GM18517 (cell line): ENCODE results near the gene CSNK1G1.
"Not testable (repeated sequence)": the region's sequence is repeated elsewhere in the genome, so short reads cannot be mapped to it uniquely, and the experiment has no call there.

Experiments
- ATAC-seq: cut with Tn5 transposase; IDR thresholded peaks from one replicate; pipeline ENCODE4 v1.9.1; 2021; ENCODE audit warnings: mild to moderate bottlenecking, moderate library complexity; ENCODE audit not compliant: unreplicated experiment

The CSNK1G1 gene

DNA sequence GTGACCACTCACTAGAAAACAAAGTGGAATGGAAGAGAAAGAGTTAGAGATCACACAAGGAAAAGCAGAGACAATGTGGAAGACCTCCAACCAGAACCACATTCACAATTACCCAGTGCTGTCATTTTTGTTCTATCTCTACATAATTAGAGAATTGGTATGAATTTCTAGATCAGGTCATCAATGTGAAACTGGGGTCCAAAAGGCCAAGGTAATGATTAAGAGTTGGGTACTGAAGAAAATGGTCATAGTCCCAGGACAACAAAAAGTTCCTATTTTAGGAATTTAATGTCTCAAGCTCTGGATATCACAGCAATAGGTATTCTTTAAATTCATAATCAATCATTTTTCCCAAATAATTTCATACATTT is 108.5 kb downstream of the CSNK1G1 start:
- ATAC-seq: no peak

DNA sequence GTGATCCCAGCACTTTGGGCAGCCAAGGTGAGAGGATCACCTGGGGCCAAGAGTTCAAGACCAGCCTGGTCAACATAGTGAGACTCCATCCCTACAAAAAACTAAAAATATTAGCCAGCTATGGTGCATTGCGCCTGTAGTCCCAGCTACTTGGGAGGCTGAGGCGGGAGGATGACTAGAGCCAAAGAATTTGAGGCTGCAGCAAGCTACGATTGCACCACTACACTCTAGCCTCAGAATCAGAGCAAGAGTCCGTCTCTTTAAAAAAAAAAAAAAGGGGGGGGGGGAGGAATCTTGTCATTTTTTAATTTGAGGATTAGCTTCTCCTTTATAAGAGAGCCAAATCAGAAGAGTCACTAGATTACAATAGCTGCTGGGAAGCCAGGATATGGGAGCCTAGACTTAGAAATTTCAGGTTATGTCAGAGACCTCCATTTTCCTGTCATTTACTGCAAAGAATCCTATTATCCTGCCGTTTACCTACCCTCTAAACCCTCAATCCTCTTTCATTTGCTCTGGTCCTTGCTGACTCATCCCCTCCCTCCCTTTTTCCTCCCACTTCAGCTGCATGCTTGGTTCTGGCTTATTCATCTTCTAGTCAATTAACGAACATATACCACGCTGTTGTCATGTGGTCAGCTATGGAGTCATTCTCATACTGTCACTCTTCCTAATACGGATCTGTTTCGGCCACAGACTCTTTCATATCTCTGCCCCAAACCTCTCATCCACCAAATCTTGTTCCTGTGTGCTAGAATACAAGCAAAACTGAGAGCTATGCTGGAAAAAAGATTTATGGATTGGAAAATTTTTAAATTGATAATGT is 109.4 kb downstream of the CSNK1G1 start:
- ATAC-seq: peak; percentile 80

DNA sequence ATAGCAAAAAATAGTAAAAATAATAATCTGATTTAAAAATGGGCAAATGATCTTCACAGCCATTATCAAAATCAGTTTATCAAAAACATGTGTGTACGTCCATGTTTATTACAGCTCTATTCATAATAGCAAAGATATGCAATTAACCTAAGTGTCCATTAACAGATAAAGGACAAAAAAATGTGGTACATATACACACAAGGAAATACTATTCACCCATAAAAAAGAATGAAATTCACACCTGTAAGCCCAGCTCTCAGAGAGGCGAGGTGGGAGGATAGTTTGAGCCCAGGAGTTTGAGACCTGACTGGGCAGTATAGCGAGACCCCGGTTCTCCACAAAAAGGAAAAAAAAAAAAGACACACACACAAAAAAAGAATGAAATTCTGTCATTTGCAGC is 110.6 kb downstream of the CSNK1G1 start:
- ATAC-seq: no peak

DNA sequence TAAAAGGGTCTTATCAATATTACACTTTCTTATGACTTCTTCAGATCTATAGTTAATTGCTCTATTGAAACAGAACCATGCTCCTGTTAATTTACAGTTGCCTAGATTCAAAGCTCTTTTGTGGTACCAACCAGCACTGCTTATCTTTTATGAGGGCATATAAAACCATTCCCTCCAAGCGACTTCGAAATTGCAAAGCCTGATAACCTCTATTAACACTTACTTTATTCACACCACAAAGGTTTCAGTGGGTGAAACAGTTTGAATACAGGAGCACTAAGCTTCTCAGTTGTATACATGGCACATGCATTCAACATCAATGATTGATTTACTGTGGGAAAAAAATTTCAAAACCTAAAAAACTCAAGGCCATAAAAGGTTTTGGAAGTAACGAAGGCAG is 118.3 kb downstream of the CSNK1G1 start:
- ATAC-seq: no peak

DNA sequence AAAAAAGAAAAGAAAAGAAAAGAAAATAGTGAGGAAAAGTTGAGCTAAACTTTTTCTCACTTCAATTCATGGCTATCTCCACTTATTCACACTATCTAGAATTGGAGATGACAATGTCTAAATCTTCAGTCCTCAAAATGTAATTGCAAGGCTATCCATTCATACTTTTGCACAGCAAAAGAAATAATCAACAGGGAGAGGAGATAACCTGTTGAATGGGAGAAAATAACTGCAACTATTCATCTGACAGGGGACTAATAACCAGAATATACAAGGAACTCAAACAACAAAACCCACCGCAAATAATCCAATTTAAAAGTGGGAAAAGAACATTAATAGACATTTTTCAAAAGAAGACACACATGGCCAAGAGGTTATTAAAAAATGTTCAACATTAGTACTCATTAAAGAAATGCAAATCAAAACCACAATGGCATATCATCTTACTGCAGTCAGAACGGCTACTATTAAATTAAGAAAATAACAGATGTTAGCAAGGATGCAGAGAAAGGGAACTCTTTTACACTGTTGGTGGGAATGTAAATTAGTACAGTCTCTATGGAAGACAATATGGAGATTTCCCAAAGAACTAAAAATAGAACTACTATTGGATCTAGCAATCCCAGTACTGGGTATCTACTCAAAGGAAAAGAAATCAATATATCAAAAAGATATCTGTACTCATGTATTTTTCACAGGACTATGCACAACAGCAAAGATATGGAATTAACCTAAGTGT is 119.6 kb downstream of the CSNK1G1 start:
- ATAC-seq: no peak

DNA sequence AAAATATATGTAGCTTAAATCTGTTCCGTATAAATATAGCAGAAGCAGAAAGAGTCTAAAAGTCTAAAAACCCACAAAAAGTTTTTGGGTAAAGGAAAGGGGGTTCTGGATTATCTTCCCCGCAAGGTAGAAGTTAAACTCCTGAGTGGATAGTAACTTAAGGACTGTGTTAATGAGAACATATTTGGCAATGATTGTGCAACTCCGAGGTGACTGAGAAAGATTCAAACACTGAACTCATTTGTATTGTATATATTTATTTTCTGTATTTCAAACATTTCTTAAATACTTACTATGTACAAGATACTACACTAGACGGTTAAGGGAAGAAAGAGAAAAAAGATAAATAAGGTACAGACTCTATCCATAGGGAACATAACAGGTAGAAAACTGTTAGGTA is 120.4 kb downstream of the CSNK1G1 start:
- ATAC-seq: no peak

DNA sequence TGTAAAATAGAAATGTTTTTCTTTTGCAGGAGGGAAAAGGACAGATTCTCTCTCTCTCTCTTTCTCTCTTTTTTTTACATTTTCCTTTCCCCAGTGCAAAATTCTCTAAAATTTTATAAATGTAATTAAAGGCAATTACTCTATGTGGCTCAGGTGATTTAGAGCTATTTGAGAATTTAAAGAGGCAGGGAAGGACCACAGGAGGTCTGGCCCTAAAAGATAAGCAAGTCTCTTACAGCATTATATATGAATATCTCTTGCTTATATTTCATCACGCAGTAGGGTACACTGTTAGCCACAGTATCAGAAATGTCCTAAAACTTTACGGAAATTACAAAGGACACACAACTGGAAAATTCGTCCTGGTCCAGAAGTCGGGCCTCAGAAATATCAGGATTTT is 122.7 kb downstream of the CSNK1G1 start:
- no peak for ATAC-seq

DNA sequence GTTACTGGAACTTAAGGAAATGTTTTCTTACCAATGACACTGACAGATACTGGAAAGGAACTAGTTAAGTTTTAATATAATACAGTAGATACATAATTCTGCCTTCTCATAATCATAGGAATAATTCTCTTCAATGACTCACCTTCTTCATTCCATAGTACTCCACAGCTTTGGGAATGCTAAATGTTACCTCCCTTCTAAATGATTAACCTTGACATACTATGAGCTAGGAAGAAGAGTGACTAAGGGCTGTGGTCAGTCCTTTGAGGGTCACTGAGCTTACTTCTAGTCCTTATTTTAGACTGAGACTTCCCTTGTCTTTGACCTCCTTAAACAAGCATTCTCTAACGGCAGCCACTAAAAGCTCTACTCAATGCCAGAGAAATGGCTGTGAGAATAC is 123.6 kb downstream of the CSNK1G1 start:
- ATAC-seq: no peak

DNA sequence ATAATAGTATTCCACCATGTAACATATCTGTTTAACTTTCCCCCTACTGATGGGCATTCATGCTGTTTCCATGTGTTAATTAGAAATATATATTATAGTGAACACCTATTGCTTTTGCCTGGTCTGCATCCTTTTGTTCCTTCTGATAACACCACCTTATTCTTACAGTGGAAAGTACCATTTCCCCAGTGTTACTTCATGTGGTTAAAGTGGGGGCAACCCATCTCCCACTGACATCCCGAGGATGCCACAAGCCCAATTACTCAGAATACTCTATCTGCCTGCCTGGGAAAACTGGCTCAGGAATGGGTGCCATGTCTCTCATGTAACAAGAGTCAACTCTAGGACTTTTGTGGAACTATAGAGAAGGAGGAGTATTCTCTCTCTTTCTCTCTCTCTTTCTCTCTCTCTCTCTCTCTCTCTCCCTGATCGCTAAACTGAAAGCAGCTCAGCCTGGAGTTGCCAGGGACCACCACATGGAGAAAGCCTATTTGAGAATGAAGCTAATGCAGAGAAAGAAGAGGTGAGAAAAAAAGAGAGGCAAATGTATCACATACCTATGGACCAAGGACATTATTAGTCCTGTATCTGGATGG is 126.7 kb downstream of the CSNK1G1 start:
- no peak for ATAC-seq

DNA sequence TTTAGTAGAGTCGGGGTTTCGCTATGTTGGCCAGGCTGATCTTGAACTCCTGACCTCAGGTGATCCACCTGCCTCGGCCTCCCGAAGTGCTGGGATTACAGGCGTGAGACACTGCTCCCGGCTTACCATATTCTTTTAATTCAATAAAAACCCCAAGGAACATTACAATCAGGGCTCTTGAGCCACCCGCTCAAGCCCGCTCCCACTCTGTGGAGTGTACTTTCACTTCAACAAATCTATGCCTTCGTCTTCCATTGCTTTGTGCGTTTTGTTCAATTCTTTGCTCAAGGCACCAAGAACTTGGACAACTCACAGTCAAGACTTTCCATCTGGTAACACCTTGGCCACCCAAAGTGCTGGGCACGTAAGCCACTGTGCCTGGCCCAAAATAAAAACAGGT is 130.2 kb downstream of the CSNK1G1 start:
- ATAC-seq: no peak

DNA sequence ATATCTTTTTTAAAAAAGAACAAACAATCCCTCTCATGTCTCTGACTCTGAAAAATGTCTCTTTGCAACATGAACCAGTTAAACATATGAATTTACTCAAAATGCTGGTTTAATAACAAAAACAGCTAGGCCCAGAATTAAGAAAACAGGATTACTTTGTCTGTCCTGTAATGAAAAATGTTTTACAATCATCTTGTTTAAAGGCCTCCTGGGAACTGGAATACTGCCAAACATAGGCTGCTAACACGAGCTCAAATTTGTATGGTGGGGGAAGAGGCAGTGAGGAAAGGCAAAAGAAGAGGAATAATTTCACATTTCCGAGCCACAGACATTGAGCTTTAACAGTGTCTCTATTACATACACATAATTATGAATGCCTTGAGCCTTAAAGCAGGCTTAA is 131.5 kb downstream of the CSNK1G1 start:
- no peak for ATAC-seq

DNA sequence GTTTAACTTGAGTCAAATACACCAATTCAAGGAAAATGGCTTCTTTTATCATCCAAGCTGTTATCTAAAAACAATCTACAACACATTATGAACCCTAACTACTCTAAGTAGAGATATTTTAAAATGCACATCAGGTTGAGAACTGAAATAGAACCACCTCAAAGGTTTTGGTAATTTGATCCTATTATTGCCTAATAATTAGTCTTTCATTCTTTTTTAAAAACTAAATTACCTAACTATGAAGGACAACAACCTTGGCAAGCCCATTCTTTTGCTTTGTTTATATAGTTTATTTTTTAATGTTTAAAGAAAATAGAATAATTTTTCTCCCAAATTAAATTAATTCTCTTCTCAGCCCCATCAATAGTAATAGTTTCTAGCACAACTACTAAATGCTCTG is 132.1 kb downstream of the CSNK1G1 start:
- no peak for ATAC-seq

DNA sequence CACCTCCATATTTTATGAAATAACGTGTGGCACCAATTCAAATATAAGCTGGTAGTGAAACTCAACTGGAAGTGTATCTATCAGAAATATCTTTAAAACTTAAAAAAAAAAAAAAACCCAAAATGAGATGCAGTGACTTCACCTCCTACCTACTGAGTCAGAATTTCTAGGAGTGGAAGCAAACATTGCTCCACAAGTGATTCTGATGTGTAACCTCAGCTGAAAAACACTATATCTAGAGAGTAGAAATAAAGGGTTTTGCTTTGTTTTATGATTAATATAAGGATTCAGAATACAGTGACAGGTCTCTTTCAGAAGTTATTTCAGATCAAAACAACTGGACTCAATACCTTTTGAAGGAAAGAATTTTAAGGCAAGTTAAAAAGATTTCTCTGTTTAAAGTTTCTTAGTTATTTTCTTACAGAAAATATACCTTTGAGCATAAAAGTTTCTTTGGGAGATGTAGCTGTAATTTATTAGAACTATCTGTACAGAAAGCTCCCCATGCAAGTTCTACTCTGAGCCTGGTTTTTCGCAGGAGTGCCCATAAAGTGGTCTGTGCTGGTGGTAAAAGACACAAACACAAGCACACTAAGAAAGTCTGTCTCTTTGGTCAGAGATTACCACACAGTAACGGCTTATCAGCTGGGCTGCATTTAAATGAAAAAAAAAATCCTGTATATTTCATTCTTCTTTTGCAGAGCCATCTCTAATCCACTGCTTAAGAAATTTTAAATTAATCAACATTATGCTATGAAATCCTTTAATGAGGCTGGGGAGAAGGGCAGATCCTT is 133.2 kb downstream of the CSNK1G1 start:
- ATAC-seq: no peak

DNA sequence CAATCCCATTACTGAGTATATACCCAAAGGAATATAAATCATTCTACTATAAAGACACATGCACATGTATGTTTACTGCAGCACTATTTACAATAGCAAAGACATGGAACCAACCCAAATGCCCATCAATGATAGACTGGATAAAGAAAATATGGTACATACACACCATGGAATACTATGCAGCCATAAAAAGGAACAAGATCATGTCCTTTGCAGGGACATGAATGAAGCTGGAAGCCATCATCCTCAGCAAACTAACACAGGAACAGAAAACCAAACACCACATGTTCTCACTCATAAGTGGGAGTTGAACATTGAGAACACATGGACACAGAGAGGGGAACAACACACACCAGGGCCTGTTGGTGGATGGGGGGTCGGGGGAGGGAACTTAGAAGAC is 134.1 kb downstream of the CSNK1G1 start:
- ATAC-seq: not testable (repeated sequence)

DNA sequence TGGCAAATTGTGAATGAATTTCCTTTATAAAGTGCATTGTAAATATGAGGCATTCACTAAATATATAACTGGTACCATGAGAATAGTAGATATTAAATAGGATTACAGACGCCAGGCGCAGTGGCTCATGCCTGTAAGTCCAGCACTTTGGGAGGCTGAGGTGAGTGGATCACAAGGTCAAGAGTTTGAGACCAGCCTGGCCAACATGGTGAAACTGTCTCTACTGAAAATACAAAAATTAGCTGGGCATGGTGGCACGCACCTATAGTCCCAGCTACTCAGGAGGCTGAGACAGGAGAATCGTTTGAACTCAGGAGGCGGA is 138.6 kb downstream of the CSNK1G1 start:
- not testable (repeated sequence) for ATAC-seq

DNA sequence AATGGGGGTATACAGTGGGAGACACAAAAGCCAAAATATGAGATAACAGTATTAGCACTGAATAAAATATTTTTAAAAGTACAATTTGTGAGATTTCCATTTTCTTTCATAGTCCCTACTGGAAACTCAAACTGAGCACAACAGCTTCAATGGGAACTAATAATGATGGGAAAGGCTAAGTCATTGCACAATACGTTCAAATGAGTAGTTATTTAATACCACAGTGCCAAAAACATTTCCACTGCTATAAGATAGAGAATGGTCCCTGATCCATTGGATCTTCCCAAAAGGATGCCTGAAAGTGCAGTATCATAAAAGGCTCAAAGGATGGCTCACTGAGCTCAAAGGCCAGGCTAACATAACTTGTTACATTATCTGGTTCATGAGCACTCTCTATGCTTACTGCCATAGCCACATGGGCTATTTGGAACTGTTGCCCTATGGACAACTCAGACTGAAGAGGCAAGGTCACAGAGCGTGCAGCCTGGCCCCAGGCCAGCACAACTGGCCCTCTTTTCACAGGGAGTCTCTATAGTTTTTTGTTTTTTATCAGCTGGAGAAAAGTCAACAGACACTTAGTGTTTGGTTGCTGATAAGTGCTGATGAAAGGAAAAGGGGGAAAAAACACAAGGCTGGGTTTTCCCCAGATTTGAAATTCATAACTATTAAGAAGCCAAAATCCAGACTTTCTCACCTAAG is 139.1 kb downstream of the CSNK1G1 start:
- no peak for ATAC-seq

DNA sequence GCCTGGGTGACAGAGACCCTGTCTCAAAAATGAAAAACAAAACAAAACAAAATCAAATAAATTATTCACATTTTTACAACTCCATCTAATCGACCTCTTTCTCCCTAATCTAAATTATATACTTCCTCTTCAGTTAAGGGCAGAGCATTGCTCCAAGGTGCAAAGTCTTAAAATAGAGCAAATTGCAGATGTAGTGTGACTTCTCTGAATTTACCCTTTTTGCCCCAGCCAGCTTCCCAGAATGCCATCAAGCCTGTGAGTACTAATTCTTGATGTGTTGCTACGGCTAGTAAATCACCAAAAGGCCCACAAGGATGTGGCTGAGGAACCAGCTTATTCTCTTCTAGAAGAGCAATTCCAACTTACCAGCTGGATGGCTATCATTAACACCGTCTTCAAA is 139.8 kb downstream of the CSNK1G1 start:
- ATAC-seq: no peak

DNA sequence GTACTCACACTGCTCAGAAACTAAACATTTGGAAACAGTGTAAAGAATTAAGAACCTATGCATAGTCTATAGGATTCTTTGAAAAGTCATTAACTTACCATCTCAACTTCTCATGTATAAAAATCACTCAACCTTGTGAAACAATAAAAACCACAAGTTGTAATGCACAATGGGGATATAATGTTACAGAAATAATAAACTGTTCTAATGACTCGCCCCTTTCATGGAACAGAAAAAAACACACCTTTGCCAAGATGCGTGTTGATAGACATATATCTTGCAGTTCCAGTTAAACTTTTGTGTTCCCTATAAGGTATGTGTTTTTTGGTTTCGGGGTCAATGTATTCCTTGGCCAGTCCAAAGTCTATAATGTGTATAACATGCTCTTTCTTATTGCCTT is 142.3 kb downstream of the CSNK1G1 start:
- no peak for ATAC-seq

DNA sequence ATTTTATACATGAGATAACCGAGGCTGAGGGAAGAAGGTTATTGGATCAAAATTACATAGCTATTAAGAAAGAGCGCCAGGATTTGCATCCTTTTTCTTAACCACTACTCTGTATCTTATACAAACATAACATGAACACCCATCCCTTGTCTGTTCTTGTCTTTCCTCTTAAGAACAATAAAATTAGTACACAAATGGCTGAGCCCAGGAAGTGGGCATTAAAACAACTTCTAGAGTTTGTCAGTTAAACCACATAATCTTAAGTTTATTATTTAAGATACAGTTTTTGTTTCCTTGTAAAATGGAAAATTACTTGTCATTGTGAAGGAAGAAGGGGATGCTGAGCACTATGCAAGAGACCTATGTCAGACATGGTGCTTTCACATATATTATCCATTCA is 144.3 kb downstream of the CSNK1G1 start:
- ATAC-seq: no peak

DNA sequence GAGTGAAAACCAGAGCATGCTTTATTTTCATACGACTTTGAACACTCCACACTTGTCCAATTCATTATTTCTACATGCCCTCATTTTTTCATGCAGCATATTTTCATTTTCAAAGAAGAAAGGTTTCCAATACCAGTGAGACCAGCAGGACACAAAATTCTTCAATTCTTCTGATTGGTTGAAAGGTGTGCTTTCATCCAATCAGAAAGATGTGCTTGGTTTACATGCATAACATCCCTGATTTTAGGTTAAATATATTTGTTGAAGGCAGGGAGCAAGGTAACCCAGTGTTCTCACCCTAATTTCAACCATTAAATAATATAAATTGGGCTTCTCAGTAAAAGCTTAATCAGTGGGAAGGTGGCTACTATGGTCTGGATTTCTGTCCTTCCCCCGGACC is 145.6 kb downstream of the CSNK1G1 start:
- ATAC-seq: no peak
